ENCODE measurements around the gene MEI1.

MEI1 gene

DNA sequence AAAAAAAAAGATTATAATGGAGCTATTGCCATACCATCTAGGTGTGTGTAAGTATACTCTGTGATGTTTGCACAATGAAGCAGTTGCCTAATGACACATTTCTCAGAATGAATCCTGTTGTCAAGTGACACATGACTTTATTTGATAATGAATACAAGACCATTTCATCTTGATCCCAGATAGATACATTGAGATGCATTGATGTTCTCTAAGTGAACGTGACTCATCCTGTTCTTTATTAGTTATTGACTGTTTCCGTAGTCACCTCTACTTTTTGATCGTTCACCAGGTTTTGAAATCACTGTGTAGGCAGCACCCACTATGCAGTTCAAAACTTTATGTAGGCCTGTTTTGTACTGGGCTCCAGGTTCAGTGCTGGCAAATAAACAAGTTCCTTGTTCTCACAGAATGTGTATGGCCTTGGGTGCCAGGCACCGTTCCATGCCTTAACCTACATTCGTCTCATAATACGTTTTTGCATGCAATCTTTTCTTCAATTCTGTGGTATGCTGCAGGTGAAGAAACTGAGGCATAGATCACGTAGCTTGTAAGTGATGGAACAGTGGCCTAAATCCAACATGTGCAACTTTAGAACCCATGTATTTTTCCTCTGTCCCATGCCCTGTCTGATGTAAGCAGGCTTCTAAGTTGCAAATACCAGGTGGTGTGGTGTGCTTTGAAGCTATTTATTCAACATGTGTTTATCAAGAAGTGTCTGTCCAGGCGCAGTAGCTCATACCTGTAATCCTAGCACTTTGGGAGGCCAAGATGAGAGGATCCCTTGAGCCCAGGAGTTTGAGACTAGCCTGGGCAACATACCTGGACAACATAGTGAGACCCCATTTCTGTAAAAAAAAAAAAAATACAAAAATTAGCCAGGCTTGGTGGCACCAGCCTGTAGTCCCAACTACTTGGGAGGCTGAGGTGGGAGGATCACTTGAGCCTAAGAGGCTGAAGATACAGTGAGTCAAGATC, 144.0 kb downstream of the MEI1 start:
- DNase-seq (ENCODE audit: low spot score): no peak

DNA sequence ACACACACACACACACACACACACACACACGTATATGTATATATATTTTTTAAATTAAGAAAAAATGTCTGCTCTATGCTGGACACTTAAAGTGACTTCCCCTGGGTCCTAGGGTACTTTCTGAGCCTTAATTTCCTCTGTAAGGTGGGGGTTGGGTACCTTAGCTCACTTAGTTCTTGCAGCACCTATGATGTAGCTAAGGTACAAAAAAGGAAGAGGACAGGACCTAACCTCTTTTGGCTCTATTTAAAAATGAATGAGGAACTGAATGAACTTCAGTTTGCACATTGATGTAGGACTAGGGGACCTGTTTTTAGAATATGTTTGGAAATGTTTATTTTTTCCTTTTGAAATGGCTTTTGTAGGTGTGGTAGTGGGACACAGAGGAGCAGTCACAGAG, 144.7 kb downstream of the MEI1 start:
- no peak for DNase-seq (ENCODE audit: low spot score)

DNA sequence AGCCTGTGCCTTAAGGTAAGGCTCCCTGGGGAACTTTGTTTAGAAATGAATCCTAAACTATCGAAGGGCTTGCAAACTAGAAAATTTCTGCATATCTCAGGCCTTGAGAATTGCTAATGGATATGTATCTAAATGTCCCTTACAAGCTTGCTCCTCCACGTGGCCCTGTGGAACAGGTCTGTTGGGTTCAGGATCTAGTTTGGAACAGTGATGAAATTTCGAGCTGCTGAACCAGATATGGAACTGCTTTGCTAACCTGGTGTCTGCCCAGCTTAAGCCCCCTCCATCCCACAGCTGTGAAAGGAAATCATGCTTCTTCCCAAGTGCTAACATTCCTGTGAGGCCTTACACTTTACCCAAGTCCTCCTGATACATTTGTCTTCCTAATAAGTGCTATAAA, 145.2 kb downstream of the MEI1 start:
- no peak for DNase-seq (ENCODE audit: low spot score)

DNA sequence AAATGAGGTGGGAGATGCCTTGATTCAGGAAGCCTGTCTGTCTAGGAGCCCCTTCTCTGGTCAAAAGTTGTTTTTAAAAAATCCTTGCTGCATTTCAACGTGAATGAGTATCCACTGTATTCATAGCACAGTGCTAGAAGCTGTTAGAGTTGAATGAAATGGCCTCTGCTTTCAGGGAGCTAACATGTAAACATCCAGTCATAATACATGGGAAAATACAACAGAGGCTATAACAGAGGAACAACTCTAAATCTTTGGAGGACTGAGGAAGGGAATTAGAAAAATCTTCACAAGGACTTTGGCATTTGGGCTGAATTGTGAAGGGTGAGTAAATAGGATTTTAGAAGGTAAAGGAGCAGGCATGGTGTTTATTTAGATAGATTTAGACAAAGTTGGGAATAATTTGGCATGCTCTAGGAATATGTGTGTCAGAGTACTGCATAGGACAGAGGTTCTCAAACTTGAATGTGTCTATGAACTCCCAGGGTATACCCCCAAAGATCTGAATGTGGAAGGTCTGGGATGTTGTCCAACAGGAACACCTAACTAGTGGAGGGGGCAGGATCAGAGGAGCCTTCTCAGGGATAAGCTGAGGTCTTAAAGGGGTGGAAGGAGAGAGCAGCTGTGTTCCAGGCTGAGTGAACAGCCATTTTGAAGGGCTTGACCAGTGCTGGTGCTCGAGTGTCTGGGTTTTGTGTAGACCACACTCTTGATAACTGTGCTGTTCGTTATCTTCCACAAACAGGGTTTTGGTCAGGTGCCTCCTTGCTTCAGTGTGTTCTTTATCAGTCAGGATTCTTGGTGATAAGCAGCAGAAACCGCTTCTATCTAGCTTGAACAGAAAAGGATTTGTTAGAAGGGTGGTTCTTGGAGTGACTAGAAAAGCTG, 146.3 kb downstream of the MEI1 start:
- DNase-seq (ENCODE audit: low spot score): peak; percentile 36

DNA sequence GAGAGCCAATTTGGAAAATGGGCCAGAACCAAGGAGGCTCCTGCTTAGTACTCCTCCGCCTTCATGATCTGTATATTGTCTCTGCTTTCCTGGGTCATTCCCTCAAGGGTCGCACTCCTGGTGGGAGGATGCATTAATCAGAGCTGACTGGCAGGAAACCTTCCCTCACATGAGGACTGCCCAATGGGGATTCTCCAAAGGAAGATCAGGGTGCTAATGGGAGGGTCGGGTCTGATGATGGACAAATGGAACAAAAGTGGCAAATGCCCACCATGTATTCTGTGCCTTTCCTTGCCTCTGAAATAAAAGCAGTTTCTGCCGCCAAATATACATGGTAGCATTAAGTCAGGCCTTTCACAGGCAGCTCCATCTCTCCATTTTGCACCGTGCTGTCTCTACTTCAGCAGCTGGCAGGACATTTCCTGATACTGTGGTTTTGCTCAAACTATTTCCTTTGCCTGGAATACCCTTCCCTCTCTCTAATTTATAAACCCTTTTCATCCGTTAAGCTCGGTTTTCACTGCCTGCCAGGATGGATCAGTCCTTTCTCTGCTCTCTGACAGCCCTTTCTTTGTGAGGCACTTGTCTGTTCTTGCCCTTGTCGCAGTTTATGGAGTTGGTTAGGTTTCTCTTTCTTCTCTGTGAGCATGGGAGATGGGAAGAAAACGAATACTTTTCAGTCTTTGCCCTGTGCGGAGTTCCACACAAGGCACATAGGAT, 147.1 kb downstream of the MEI1 start:
- DNase-seq (ENCODE audit: low spot score): no peak

DNA sequence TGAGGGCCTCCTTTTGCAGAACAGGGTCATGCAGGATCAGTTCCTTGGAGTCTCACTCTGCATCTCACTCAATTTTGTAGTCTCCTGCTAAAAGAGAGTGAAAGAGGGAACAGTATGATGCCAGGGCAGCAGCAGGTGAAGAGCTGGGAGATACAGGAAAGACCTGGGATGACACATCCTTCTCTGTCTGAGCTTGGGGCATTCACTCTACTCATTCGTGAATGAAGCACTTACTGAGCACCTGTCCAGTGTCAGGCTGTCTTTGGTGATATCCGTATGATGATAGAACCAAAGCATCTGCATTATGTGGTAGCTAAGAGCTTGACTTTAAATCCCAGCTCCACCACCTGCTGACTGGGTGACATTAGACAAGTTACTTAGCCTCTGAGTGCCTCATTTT, 148.0 kb downstream of the MEI1 start:
- no peak for DNase-seq (ENCODE audit: low spot score)

DNA sequence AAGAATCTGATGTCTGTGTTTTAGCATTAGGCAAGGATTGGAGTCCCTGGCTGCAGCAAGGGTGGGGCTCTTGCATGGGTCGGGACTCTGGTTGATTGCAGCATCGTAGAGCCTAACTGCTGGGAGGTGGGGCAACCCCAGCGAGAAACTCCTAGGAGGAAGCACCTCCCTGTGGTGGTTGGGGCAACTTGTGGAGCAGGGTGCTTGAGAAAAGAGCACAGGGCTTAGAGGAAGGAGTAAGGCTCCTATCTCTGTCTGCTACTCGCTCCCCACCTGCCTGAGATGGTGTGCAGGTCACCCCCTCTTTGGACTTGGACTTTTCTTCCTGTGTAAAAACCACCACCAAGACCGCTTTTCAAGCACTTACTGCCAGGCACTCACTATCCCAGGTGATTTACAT, 149.2 kb downstream of the MEI1 start:
- DNase-seq (ENCODE audit: low spot score): peak; percentile 64
